ENCODE data around the gene GRIPAP1.

GRIPAP1 gene

GRCh38 chrX:48927123-48927522 is 74.9 kb downstream of the GRIPAP1 start:
- DNase-seq (ENCODE audit: low read depth): no peak
- no peak overlapping the region for H3K4me3 ChIP-seq (ENCODE audit: low read depth, low read length)
- no peak for TF ChIP-seq CTCF (IDR thresholded peaks at IDR 0.05; ENCODE audit: low read depth, low read length, missing control alignments)

GRCh38 chrX:48924270-48924669 is 77.8 kb downstream of the GRIPAP1 start:
- TF ChIP-seq CTCF (IDR thresholded peaks at IDR 0.05; ENCODE audit: low read depth, low read length, missing control alignments): no peak
- DNase-seq (ENCODE audit: low read depth): no peak
- H3K4me3 ChIP-seq (ENCODE audit: low read depth, low read length): no peak overlapping the region

GRCh38 chrX:48923771-48924170 is 78.3 kb downstream of the GRIPAP1 start:
- no peak for TF ChIP-seq CTCF (IDR thresholded peaks at IDR 0.05; ENCODE audit: low read depth, low read length, missing control alignments)
- H3K4me3 ChIP-seq (ENCODE audit: low read depth, low read length): no peak overlapping the region
- no peak for DNase-seq (ENCODE audit: low read depth)
